Upper lobe of left lung (tissue), 6 donors: ENCODE measurements around the gene UGGT2. TPM values are rescaled to one million over a fixed set of nuclear protein-coding genes. Genes with fewer than 3 reads are reported as not detected.
"Not testable (repeated sequence)": the region's sequence is repeated elsewhere in the genome, so short reads cannot be mapped to it uniquely, and the experiment has no call there.

ENCODE experiments used
- ATAC-seq, 2 donors: fragments of 200-7000 bp; cut with Tn5 transposase; one replicate each; pipeline ENCODE4 v1.9.1; 2022; ENCODE audit warnings: mild to moderate bottlenecking in 2 of 2, moderate library complexity in 2 of 2; ENCODE audit not compliant: low FRiP score in 2 of 2
- DNase-seq, 2 donors: peaks; one replicate each; pipeline ENCODE4 v3.0.0-alpha.2; 2019 to 2020
- H3K27ac ChIP-seq, 4 donors: fragments of 200-600 bp; sonication (generic); one replicate each; pipeline ENCODE4 v1.5.1; 2016 to 2019
- H3K27me3 ChIP-seq, 4 donors: fragments of 200-600 bp; sonication (generic); one replicate each; pipeline ENCODE4 v1.5.1; 2017 to 2019
- H3K36me3 ChIP-seq, 4 donors: fragments of 200-600 bp; sonication (generic); one replicate each; pipeline ENCODE4 v1.5.1; 2016 to 2019
- H3K4me1 ChIP-seq, 4 donors: fragments of 200-600 bp; sonication (generic); one replicate each; pipeline ENCODE4 v1.5.1; 2018 to 2019
- H3K4me3 ChIP-seq, 4 donors: fragments of 200-600 bp; sonication (generic); one replicate each; pipeline ENCODE4 v1.5.1; 2017 to 2019; ENCODE audit warnings: mild to moderate bottlenecking in 2 of 4, moderate library complexity in 1 of 4
- H3K9me3 ChIP-seq, 4 donors: fragments of 200-600 bp; sonication (generic); one replicate each; pipeline ENCODE4 v1.5.1; 2018 to 2019
- EP300 ChIP-seq, 4 donors: sonication (generic); formaldehyde crosslinking; IDR thresholded peaks; one replicate each; pipeline ENCODE4 v1.5.1; 2017; ENCODE audit warnings: antibody characterized with exemption in 4 of 4, control low read depth in 2 of 4
- POLR2A ChIP-seq, 4 donors: fragments of 450-650 bp; IDR thresholded peaks; one replicate each; pipeline ENCODE4 v1.5.1; 2016 to 2017; ENCODE audit warnings: antibody characterized with exemption in 4 of 4, mild to moderate bottlenecking in 2 of 4
- POLR2AphosphoS5 ChIP-seq, 2 donors: sonication (generic); formaldehyde crosslinking; IDR thresholded peaks; one replicate each; pipeline ENCODE4 v1.5.1; 2017; ENCODE audit warnings: antibody characterized with exemption in 2 of 2
- whole genome bisulfite sequencing, 2 donors: methylation state at CpG; one replicate each; pipeline ENCODE4 v1.1.5; 2017 to 2018; 5-methylcytosine and 5-hydroxymethylcytosine counted together
- total RNA-seq, 6 donors: library from RNA; depleted of rRNA in 4 of 6; stranded (reverse); fragments of >200 nt in 4 of 6; gene quantifications; one replicate each; pipeline versions ENCODE4 v1.1.0 to v1.2.1, GENCODE V29; 2016 to 2021
- TF ChIP-seq, protein P1 (sequence below), 6 experiments: fragments of 450-650 bp in 4 of 6; fragments of 200-600 bp in 2 of 6; sonication (generic) in 2 of 6; IDR thresholded peaks; one replicate each; pipeline ENCODE4 v1.5.1; 2016 to 2019; ENCODE audit warnings: antibody characterized with exemption in 6 of 6
- donor health status: DM: no; HTN: no; CAD: no; lungs with moderate emphysema.
- donor health status: DM: no; HTN: yes; CAD: no; lungs with severe emphysema.

Gene UGGT2
- total RNA-seq, 6 donors from 2014 or later = 13.0 to 44.8 (median 18.5) TPM

DNA sequence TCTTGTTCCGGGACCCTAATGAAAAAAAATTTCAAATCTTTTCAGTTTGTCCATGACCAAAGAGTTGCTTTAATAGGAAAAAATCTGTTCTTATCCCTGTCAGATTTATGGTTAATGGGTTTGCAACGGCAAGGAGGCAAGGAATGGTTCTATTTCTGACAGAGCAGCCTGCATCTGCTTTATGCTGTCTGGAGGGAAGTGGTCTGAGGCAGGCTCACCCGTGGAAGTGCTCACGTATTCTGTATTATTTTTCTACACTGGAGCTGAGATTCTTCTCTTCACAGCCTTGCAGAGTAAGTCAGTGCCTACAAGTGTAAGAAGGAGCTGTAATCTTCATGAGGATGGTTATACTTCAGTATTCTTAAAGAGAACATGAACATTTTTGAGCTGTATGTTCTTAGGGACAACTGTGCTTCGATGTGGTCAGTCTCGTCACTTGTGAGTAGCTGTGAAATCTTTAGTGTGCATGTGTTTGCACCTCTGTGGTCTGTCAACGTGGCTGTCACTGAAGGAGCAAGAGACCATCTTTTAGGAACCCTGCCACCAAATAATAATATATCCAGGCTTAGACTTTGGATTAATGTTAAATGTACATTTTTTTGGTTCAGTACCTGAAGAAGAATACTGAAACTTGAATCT is 262.0 kb downstream of the UGGT2 start:
- no peak for TF ChIP-seq POLR2AphosphoS5 (IDR thresholded peaks at IDR 0.05)
- no peak for TF ChIP-seq EP300 (IDR thresholded peaks at IDR 0.05)
- TF ChIP-seq, protein P1, sequence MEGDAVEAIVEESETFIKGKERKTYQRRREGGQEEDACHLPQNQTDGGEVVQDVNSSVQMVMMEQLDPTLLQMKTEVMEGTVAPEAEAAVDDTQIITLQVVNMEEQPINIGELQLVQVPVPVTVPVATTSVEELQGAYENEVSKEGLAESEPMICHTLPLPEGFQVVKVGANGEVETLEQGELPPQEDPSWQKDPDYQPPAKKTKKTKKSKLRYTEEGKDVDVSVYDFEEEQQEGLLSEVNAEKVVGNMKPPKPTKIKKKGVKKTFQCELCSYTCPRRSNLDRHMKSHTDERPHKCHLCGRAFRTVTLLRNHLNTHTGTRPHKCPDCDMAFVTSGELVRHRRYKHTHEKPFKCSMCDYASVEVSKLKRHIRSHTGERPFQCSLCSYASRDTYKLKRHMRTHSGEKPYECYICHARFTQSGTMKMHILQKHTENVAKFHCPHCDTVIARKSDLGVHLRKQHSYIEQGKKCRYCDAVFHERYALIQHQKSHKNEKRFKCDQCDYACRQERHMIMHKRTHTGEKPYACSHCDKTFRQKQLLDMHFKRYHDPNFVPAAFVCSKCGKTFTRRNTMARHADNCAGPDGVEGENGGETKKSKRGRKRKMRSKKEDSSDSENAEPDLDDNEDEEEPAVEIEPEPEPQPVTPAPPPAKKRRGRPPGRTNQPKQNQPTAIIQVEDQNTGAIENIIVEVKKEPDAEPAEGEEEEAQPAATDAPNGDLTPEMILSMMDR (IDR thresholded peaks at IDR 0.05) = no peak
- no peak for TF ChIP-seq POLR2A (IDR thresholded peaks at IDR 0.05)
- no peak overlapping the region for H3K4me3 ChIP-seq
- H3K27me3 ChIP-seq = no peaks in the 10 kb centered on the region
- H3K27ac ChIP-seq = no peak overlapping the region
- WGBS, 2 donors = 91 to 94% methylated on average over 7 of the region's 7 CpGs
- no peaks in the 10 kb centered on the region for H3K9me3 ChIP-seq
- no peak for DNase-seq
- peaks cover 9 to 78% (median 30%) of the 10 kb centered on the region in 4 donors for H3K36me3 ChIP-seq
- ATAC-seq = no peak
- peaks cover 0 to 5% (median 0%) of the 10 kb centered on the region in 4 donors for H3K4me1 ChIP-seq

DNA sequence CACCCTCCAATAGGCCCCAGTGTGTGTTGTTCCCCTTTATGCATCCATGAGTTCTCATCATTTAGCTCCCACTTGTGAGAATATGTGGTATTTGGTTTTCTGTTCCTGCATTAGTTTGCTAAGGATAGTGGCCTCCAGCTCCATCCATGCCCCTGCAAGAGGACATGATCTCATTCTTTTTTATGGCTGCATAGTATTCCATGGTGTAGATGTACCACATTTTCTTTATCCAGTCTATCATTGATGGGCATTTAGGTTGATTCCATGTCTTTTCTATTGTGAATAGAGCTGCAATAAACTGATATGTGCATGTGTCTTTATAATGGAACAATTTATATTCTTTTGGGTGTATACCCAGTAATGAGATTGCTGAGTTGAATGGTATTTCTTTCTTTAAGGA is 263.9 kb downstream of the UGGT2 start:
- DNase-seq, H3K4me3 ChIP-seq, H3K27ac ChIP-seq, H3K9me3 ChIP-seq, H3K27me3 ChIP-seq, ATAC-seq, H3K4me1 ChIP-seq: not testable (repeated sequence)
- H3K36me3 ChIP-seq = peaks cover 9 to 73% (median 30%) of the 10 kb centered on the region in 4 donors

DNA sequence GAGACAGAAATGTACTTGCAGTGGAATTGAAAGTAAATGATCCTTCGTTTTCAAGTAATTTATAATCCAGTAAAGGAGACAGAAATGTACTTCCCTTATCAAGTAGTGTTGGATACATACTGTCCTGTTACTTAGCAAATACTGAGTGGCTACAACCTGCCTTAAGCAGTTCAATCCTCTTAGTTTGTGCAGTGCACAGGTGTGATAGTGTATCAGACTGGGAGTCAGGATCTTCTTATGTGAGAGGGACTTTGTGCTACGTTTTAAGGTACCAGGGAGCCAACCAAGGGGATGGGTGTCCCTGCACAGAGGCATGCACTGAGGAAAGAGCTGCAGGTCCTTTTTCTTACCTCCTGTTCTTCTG is 265.1 kb downstream of the UGGT2 start:
- Histone ChIP-seq H3K9me3 (no peaks in the 10 kb centered on the region), H3K36me3 (peaks cover 9 to 62% (median 27%) of the 10 kb centered on the region in 4 donors), H3K4me1 (peaks cover 0 to 10% (median 5%) of the 10 kb centered on the region in 4 donors), H3K27ac (no peak overlapping the region), H3K27me3 (no peaks in the 10 kb centered on the region), H3K4me3 (no peak overlapping the region)
- no peak for DNase-seq
- WGBS, 2 donors = 62 to 65% methylated on average over 2 of the region's 2 CpGs
- ATAC-seq = peak in 1 of 2 donors; percentile 26
- TF ChIP-seq EP300 (IDR thresholded peaks at IDR 0.05) (no peak), POLR2AphosphoS5 (IDR thresholded peaks at IDR 0.05) (no peak), POLR2A (IDR thresholded peaks at IDR 0.05) (no peak)
- TF ChIP-seq, protein P1 (IDR thresholded peaks at IDR 0.05) = no peak

DNA sequence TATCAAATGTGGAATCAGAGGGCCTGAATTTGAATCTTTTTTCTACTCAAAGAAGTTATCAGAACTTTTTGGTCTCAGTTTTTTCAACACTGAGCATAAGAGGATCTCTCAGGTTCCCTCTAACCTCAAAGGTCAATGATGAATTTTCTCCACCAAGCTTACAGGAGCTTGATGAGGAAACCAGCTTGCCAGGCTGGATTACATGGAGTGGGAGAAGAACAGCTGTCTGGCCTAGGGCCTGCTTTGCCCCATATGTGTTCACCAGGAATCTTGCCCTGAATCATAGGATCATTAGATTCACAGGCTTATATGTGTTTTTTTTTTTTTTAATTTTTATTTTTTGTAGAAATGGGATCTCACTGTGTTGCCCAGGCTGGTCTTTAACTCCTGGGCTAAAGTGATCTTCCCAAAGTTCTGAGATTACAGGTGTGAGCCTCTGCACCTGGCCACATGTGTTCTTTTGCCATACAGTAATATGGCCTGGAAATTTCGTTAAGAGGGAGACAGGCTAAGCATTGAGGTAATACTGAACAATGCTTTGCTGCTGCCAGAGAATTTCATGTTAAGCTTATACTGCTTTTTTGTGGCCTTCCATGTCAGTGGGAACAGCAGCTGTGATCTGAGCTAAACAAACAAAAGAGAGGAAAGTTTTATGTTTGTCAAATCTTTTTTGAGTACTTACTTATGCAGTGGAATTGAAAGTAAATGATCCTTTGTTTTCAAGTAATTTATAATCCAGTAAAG is 265.7 kb downstream of the UGGT2 start:
- Histone ChIP-seq H3K9me3 (no peaks in the 10 kb centered on the region), H3K27ac (no peak overlapping the region), H3K27me3 (no peaks in the 10 kb centered on the region), H3K36me3 (peaks cover 9 to 56% (median 26%) of the 10 kb centered on the region in 4 donors), H3K4me3 (no peak overlapping the region), H3K4me1 (peaks cover 0 to 10% (median 5%) of the 10 kb centered on the region in 4 donors)
- TF ChIP-seq POLR2A (IDR thresholded peaks at IDR 0.05) (no peak), EP300 (IDR thresholded peaks at IDR 0.05) (no peak), POLR2AphosphoS5 (IDR thresholded peaks at IDR 0.05) (no peak)
- TF ChIP-seq, protein P1 (IDR thresholded peaks at IDR 0.05) = no peak
- peak in 1 of 2 donors; percentile 15 for ATAC-seq
- no peak for DNase-seq
- 58 to 63% methylated on average over 1 of the region's 1 CpG for WGBS, 2 donors

DNA sequence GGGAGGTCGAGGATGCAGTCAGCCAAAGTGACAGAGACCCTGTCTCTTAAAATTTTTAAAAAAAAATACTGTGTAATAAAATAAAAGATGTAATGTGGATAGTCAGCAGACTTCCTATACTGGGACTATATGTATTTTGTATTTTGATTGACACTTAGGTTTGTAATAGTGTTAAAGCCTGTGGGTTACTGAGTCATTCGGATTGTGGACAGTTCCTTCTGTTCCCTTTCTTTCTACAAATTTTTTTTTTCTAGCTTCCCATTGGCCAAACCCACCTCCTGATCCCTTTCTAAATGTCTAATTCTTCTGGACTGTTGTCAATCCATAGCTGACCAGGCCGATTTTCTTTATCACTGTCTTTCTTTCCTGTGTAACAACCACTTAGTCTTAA is 268.3 kb downstream of the UGGT2 start:
- DNase-seq = no peak
- WGBS, 2 donors = 84 to 88% methylated on average over 3 of the region's 3 CpGs
- ATAC-seq = no peak
- Histone ChIP-seq H3K9me3 (no peaks in the 10 kb centered on the region), H3K27ac (no peak overlapping the region), H3K36me3 (peaks cover 4 to 56% (median 17%) of the 10 kb centered on the region in 4 donors), H3K27me3 (no peaks in the 10 kb centered on the region), H3K4me1 (peaks cover 0 to 10% (median 5%) of the 10 kb centered on the region in 4 donors), H3K4me3 (no peak overlapping the region)
- no peak for TF ChIP-seq POLR2AphosphoS5 (IDR thresholded peaks at IDR 0.05)
